ENCODE results near the gene MARCHF3. TPM values are rescaled to one million over a fixed set of nuclear protein-coding genes. Genes with fewer than 3 reads are reported as not detected.
"Not testable (repeated sequence)": the region's sequence is repeated elsewhere in the genome, so short reads cannot be mapped to it uniquely, and the experiment has no call there.

Gene MARCHF3
- total RNA-seq, 1 donor from 2014 or later, result 5.7 TPM

DNA sequence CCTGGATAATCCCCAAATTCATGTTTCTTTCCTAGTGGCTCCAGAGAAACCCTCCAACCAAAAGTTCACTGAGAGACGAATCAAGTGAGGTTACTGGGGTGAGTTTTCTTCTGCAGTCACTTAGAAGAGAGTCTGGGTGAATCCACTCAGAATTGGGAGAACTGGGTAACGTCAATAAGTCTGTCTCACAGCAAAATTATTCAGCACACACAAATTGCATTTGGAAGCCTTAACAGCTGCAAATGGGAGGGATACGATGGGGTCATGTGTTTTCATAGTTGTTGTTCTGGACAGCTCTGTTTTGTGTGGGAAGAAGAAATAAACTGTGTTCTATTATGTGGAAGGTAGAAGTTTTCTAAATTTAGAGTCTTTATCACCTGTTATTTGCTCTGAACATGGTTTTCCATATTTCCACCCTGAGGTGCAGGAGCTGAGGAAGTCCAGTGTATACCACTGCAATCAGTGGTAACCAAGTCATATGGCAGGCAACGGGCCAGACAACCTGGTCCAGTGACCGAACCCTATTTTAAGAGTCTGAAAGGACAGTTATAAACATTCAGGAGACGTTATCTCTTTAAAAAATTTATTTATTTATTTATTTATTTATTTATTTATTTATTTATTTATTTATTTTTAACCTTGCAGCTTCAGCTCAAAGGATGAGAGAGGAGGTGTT lies 21.9 kb downstream of the MARCHF3 start:
- TF ChIP-seq CTCF (IDR thresholded peaks at IDR 0.05; ENCODE audit: partially characterized antibody, unreplicated experiment), result no peak
- no peak for DNase-seq
- H3K36me3 Mint-ChIP-seq (ENCODE audit: unreplicated experiment), result no peaks in the 10 kb centered on the region
- no peak overlapping the region for H3K27ac Mint-ChIP-seq (ENCODE audit: unreplicated experiment)
- H3K9me3 Mint-ChIP-seq (ENCODE audit: unreplicated experiment), result no peaks in the 10 kb centered on the region
- H3K4me1 Mint-ChIP-seq (ENCODE audit: low read depth, unreplicated experiment), result peaks cover 9% of the 10 kb centered on the region
- no peaks in the 10 kb centered on the region for H3K27me3 Mint-ChIP-seq (ENCODE audit: unreplicated experiment)
- H3K4me3 Mint-ChIP-seq (ENCODE audit: unreplicated experiment), result no peak overlapping the region

GRCh38 chr5:127007522-127007921 lies 22.8 kb downstream of the MARCHF3 start:
- Mint-ChIP-seq H3K27ac (ENCODE audit: unreplicated experiment) (no peak overlapping the region), H3K27me3 (ENCODE audit: unreplicated experiment) (no peaks in the 10 kb centered on the region), H3K4me3 (ENCODE audit: unreplicated experiment) (no peak overlapping the region), H3K9me3 (ENCODE audit: unreplicated experiment) (no peaks in the 10 kb centered on the region), H3K36me3 (ENCODE audit: unreplicated experiment) (no peaks in the 10 kb centered on the region), H3K4me1 (ENCODE audit: low read depth, unreplicated experiment) (peaks cover 13% of the 10 kb centered on the region)
- TF ChIP-seq CTCF (IDR thresholded peaks at IDR 0.05; ENCODE audit: partially characterized antibody, unreplicated experiment), result no peak
- DNase-seq, result no peak

- no peak for DNase-seq
- peaks cover 13% of the 10 kb centered on the region for H3K4me1 Mint-ChIP-seq (ENCODE audit: low read depth, unreplicated experiment)
- no peaks in the 10 kb centered on the region for H3K36me3 Mint-ChIP-seq (ENCODE audit: unreplicated experiment)
- no peaks in the 10 kb centered on the region for H3K9me3 Mint-ChIP-seq (ENCODE audit: unreplicated experiment)
- no peak overlapping the region for H3K27ac Mint-ChIP-seq (ENCODE audit: unreplicated experiment)
- H3K4me3 Mint-ChIP-seq (ENCODE audit: unreplicated experiment), result no peak overlapping the region
- no peak for TF ChIP-seq CTCF (IDR thresholded peaks at IDR 0.05; ENCODE audit: partially characterized antibody, unreplicated experiment)
- no peaks in the 10 kb centered on the region for H3K27me3 Mint-ChIP-seq (ENCODE audit: unreplicated experiment)
These were observed 23.6 kb downstream of the MARCHF3 start for GRCh38 chr5:127006744-127007143.

GRCh38 chr5:127005282-127005681 lies 25.1 kb downstream of the MARCHF3 start:
- not testable (repeated sequence) for H3K9me3 Mint-ChIP-seq (ENCODE audit: unreplicated experiment); H3K27me3 Mint-ChIP-seq (ENCODE audit: unreplicated experiment); H3K36me3 Mint-ChIP-seq (ENCODE audit: unreplicated experiment); H3K27ac Mint-ChIP-seq (ENCODE audit: unreplicated experiment); DNase-seq; H3K4me3 Mint-ChIP-seq (ENCODE audit: unreplicated experiment)
- H3K4me1 Mint-ChIP-seq (ENCODE audit: low read depth, unreplicated experiment), result peaks cover 13% of the 10 kb centered on the region

DNA sequence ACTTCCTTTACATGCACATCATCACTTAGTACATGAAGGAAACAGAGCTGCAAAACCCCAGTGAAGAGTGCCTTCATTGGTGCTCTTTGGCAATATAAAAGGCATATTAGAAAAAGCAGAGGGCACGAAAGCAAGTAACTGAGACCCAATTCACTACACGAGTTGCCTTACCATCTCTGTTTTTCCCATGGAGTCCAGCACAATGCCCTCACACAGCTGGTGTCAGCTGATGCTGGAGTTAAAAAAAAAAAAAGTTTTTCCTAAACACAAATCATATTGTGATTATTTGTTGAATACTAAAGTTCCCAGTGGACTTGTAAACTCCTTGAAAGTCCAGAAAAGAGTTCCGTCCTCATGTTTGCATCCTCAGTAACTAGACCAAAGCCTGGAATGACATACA lies 25.6 kb downstream of the MARCHF3 start:
- DNase-seq, result no peak
- H3K9me3 Mint-ChIP-seq (ENCODE audit: unreplicated experiment), result peaks cover 1% of the 10 kb centered on the region
- TF ChIP-seq CTCF (IDR thresholded peaks at IDR 0.05; ENCODE audit: partially characterized antibody, unreplicated experiment), result no peak
- no peak overlapping the region for H3K4me3 Mint-ChIP-seq (ENCODE audit: unreplicated experiment)
- H3K27ac Mint-ChIP-seq (ENCODE audit: unreplicated experiment), result no peak overlapping the region
- peaks cover 15% of the 10 kb centered on the region for H3K4me1 Mint-ChIP-seq (ENCODE audit: low read depth, unreplicated experiment)
- no peaks in the 10 kb centered on the region for H3K27me3 Mint-ChIP-seq (ENCODE audit: unreplicated experiment)
- no peaks in the 10 kb centered on the region for H3K36me3 Mint-ChIP-seq (ENCODE audit: unreplicated experiment)

Measured in glutamatergic neuron (in vitro differentiated cells).